Measurements from ENCODE around the gene MPO. TPM values are rescaled to one million over a fixed set of nuclear protein-coding genes. Genes with fewer than 3 reads are reported as not detected.

Gene MPO
- total and polyA plus RNA-seq, 2 of the 8 experiments (the other 6 are each of a cell fraction or from before 2014, with no cell fraction given): 0.06 to 0.74 TPM

GRCh38 chr17:58308173-58308984, 27.6 kb upstream of the MPO start (continued):
- TF ChIP-seq CTCF (IDR thresholded peaks at IDR 0.05; ENCODE audit: control extremely low read depth in 1 of 3, insufficient read depth in 1 of 3, low read depth in 1 of 3, low read length in 3 of 3) (peak; percentile 83 to 90 (median 85)), ATF2 (IDR thresholded peaks at IDR 0.05; ENCODE audit: low read length) (no peak), CHD7 (IDR thresholded peaks at IDR 0.05; ENCODE audit: insufficient replicate concordance, low read length) (no peak), GTF2F1 (IDR thresholded peaks at IDR 0.05; ENCODE audit: borderline replicate concordance, low read depth, low read length) (no peak), SP1 (IDR thresholded peaks at IDR 0.05; ENCODE audit: low read depth, low read length) (no peak)
